Measurements from ENCODE around the gene HOXA4.

GRCh38 chr7:27173956-27174873, 43.7 kb upstream of the HOXA4 start, which contains the start of gene HOXA10:
- TF ChIP-seq CTCF (IDR thresholded peaks at IDR 0.05), result no peak
- no peak for TF ChIP-seq POLR2A (IDR thresholded peaks at IDR 0.05)
